Choroid plexus epithelial cell (primary cell): ENCODE measurements around the gene IP6K2.

Experiments
- DNase-seq: peaks from one replicate; pipeline ENCODE4 v3.0.0-alpha.2; 2010; ENCODE audit warnings: low read depth
- H3K4me3 ChIP-seq: 2 replicates; pipeline ENCODE4 v1.5.1; 2011; ENCODE audit warnings: low read depth, mild to moderate bottlenecking, control low read depth, low read length, moderate library complexity
- TF ChIP-seq, protein P1 (sequence below): conservative IDR thresholded peaks from 2 replicates; pipeline ENCODE4 v1.5.1; 2011; ENCODE audit warnings: low read depth, mild to moderate bottlenecking, control low read depth, inconsistent platforms, low read length, moderate library complexity

Gene IP6K2

GRCh38 chr3:48688032-48688736 lies 28.8 kb downstream of the IP6K2 start:
- no peak for DNase-seq
- H3K4me3 ChIP-seq = no peak overlapping the region
- TF ChIP-seq, protein P1, sequence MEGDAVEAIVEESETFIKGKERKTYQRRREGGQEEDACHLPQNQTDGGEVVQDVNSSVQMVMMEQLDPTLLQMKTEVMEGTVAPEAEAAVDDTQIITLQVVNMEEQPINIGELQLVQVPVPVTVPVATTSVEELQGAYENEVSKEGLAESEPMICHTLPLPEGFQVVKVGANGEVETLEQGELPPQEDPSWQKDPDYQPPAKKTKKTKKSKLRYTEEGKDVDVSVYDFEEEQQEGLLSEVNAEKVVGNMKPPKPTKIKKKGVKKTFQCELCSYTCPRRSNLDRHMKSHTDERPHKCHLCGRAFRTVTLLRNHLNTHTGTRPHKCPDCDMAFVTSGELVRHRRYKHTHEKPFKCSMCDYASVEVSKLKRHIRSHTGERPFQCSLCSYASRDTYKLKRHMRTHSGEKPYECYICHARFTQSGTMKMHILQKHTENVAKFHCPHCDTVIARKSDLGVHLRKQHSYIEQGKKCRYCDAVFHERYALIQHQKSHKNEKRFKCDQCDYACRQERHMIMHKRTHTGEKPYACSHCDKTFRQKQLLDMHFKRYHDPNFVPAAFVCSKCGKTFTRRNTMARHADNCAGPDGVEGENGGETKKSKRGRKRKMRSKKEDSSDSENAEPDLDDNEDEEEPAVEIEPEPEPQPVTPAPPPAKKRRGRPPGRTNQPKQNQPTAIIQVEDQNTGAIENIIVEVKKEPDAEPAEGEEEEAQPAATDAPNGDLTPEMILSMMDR = no peak

DNA sequence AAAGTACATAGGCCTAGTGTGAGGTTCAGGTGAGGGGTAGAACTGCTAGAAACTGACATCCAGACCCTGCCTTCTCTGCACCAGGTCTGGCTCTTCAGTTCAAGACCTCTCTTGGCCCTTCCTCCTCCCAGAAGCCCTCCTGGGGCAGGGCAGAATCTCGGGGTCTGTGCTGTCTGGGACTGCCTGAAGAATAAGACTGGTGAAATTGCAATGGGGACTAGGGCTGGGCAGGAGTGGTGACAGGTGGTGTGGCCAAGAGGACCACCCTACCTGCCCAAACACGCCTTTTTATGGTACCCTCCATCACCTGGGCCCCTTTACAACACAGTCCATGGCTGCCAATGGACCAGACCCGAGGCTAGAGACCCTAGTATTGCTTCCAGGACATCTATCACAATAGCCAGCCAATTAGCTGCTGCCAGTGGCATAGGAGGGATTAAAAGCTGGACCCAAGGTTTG lies 29.8 kb downstream of the IP6K2 start:
- no peak overlapping the region for H3K4me3 ChIP-seq
- TF ChIP-seq, protein P1 = no peak

DNA sequence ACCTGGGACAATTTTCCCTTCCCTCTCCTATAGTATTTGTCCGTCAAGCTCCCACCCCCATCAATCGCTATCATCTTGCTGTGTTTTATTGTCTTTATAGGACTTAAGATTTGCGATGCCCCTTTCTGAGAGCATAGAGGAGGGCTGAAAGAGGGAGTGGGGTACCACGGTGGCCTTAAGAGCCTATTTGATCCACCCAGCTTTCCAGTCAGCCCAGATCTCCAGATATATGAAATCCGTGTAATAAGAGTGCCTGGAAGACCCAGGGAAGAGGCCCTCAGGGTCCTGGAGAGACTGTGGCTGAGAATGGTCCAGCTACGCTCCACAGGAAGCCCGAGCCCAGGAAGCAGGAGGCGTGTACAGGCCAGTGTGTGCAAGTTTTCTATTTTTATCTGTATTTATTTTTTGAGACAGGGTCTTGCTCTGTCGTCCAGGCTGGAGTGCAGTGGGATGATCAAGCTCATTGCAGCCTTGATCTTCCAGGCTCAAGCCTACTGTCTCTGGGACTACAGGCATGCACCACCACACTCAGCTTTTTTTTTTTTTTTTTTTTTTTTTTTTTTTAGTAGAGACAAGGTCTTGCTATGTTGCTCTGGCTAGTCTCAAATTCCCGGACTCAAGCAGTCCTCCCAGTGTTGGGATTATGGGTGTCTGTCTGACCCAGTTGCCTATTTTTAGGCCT lies 30.3 kb downstream of the IP6K2 start:
- peak; percentile 47 for DNase-seq
- H3K4me3 ChIP-seq = no peak overlapping the region
- TF ChIP-seq, protein P1 = no peak

More for the DNA sequence above, 29.8 kb downstream of the IP6K2 start:
- DNase-seq = no peak

DNA sequence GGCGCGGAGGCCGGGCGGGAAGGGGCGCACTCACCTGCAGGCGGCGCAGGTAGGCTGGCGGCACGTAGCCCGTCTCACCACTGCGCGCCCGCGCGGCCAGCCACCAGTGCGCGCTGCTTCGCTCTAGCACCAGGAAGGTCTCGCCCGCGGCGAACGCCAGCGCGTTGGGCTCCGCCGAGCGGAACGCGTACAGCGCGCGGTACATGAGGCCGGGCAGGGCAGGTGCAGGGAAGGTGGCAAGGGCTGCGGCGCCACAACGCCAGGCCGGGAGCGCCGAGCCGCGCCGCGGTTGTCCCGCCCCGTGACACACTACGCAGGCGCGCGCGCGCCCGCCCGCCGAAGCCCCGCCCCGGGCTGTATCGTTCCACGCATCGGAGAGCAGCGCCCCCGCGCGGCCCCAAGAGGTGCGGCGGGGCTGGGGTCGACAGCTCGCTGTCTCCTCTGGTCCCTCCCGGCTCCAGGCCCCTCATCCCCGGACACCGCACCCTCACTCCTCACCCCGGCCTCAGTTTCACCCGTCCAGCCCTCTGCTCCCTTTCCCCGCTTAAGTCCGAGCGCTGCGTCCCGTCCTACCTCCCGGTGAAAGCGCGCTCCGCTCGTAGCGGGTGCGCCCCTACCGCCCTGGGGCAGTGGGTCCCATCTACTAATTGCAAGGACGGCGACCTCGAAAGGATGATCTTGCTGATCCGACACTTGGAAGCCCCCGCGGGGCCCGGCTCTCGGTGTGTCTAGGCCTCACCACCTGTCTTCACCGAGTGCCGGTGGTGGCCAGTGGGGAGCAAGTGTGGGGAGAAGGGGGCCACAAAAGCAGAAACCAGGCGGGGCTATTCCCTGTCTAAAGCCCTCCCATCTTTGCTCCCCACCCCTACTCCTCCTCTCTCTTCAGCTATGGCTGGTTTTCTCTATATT lies 31.2 kb downstream of the IP6K2 start, which contains the start of gene NCKIPSD:
NCKIPSD (minus strand) TSS at position 313 of the 909 bp plus-strand sequence; CDS start at position 205, 108 bp downstream.
- H3K4me3 ChIP-seq = peak within 1 kb of the TSS; percentile 97
- TF ChIP-seq, protein P1 = peak; percentile 68
- DNase-seq = peak; percentile 82

DNA sequence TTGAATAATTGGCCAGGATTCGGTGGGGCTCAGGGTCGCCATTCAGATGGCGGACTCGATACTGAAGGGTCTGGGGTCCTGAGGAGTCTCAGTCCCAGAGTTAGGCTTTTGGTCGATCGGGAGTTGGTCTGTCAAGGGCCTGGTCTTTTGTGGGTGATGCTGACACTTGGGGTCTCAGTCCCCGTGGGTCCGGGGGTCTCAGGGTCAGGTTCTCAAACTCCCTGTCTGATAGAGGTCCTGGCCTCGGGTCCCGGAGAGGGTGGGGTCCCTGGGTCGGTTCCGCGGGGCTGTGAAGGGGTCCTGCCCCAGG lies 31.8 kb downstream of the IP6K2 start:
- peak overlapping the region; percentile 97 for H3K4me3 ChIP-seq
- TF ChIP-seq, protein P1 = no peak
- no peak for DNase-seq

DNA sequence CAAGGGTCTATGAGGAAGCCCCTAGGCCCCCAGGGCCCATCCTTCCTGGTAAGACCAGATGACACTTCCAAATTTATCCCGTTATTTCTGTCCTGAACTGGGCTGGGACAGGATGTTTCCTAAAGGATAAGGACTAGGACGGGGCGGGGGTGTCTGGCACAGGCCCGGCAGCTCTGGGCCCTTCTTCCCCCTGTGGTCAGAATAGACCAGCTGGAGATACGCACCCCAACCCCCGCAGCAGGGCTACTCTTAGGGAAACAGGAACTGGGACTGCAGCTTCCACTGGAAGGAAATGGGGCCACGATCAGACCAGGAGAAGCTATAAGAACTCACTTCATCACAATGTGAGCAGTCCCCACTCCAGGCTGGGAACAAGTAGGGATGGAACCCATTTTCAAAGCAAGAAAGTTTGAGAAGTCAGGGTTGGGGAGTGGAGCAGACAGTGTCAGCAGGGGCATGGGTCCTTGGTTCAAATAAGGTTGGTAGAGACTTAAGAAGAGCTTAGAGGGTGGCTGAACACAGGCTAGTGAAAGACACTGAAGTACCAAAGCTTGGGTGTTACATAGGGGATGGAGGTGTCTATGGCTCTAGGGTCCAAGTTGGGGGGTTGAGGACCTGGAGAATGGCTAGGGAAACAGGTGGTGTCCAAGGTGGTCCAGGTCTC lies 32.4 kb downstream of the IP6K2 start:
- TF ChIP-seq, protein P1 = no peak

More for the DNA sequence above, 32.4 kb downstream of the IP6K2 start:
- peak overlapping the region; percentile 97 for H3K4me3 ChIP-seq
- peak; percentile 32 for DNase-seq
